HG02973 (cell line): ENCODE results near the gene STMN1.
A peak's percentile ranks its signal among the peaks of the same experiment; 100 is the strongest.
"Not testable (repeated sequence)": the region's sequence is repeated elsewhere in the genome, so short reads cannot be mapped to it uniquely, and the experiment has no call there.

Source experiments
- ATAC-seq: cut with Tn5 transposase; IDR thresholded peaks from one replicate; pipeline ENCODE4 v1.9.1; 2021; ENCODE audit warnings: moderate library complexity; ENCODE audit not compliant: unreplicated experiment

The STMN1 gene

DNA sequence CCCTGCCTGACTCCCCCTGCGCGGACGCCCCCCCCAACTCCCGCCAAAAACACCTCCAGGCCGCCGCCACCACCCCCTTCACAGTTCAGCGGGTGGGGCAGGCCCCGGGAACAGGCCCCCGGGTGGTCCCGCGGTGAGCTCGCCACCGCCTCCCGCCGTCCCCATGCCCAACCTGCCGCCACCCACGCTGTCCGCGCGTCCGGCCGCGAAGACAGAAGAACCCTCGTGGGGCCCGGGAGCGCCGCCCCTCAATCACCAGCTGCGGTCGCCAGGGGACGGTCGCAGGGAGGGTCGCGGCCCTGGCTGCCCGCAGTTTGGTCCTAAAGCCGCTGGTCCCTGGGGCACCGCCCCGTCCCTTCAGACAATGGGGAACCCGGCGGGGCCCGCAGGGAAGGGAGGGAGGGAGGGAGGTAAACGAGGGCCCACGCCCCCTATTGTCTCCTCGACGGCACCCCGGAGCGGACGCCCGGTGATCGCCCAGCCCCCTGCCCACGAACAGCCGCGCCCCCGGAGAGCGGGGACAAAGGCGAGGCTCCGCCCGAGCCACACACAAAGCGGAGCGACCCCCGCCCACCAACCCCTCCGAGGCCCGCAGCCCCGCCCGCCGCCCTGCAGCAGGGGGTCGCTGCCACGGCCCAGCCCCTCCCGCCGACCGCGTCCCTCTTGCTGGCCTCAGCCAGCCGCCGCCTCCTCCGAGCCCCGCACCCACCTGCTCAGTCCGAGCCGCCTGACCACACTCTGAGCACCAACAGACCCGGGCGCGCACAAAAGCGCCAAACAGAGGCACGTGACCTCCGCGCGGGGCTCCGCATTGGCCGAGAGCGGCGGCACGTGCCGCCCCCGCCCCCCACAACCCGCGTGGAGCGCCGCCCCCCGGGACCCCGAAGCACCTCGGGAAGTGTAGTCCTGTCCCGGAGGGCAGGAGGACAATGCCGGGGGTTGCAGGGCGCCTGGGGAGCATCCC, at the start of gene STMN1:
STMN1 (minus strand) TSS at position 740 of the 964 bp plus-strand sequence. CDS start 1,743 bp downstream, outside the sequence.
- peak; percentile 50 for ATAC-seq

DNA sequence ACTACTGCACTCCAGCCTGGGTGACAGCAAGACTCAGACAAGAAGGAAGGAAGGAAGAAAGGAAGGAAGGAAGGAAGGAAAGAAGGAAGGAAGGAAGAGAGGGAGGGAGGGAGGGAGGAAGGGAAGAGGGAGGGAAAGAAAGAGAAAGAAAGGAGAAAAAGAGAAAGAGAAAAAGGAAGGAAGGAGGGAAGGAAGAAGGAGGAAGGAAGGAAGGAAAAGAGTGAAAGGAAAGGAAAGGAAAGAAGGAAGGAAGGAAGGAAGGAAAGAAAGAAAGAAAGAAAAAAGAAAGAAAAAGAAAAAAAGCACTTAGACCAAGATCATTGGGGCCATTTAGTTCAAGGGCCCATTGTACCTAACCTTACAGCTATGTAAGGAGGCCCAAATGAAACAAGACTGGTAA, 49.3 kb upstream of the STMN1 start:
- ATAC-seq = no peak

DNA sequence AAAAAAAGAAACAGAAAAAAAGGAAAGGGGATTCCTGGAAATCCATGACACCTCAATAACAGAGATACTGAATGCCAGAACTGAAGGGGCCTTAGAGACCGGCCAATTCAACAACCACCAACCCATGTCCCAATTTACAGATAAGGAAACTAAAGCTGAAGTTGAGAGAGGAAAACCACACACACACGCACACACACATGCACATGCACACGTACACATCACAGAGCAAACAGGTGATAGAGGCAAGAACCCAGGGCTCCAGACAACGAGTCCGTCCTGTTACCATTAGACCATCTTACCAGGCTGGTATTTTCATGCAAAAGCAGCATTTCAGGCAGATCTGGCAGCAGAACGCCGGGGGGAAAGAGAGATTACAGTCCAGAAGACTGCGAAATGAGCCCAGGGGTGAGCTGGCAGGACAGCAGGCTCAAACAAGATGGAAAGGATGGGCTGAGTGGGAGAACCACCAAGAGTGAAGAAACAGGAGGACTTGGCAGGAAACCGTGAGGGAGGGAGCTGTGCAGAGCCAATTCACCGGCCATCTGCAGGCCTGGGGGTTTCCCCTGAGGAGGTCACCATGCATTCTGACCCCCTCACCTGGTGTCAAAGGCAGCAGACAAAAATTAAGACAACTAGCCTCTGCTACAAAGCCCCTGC, 48.2 kb upstream of the STMN1 start:
- ATAC-seq = no peak

DNA sequence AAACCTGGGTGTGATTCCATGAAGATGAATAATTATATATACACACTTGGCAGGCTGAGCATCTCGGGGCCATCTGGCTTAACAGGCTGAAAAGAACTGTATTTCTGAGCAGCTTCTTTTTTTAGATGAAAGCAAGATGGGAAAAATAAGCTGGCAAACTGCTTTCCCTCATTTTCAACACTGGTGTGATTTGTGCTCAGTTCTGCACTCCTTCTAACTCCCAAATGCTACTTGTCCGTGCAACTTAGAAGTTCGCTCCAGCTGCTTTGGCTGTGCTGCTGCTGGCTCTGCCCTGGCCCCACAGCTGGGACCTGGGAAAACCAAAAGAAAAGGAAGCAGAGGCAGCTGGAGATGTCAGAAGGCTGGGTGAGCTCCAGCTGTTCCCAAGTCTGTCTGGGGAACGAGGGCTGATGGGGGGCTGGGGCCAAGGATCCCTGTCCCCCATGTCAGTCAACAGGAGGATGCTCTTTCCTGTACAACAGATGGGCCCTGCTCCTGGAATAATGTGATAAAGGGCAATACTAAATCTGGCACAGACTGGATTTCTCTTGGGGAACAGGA, 46.7 kb upstream of the STMN1 start:
- no peak for ATAC-seq

DNA sequence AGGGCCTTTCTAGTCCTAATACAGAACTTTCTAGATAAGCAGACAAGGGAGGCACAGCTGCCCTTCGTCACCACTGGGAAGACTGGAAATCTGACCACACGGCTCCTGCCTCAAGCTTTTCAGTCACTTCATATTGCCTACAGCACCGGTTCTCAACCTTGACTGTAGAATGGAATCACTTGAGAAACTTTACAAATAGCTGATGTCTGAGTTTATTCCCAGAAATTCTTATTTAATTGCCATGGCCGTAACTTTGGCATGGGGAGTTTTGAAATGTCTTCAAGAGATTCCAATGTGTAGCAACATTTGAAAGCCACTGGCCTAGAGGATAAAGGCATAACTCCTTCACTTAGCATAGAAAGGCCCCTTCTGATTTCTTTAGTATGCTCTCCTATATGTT, 42.4 kb upstream of the STMN1 start:
- no peak for ATAC-seq

DNA sequence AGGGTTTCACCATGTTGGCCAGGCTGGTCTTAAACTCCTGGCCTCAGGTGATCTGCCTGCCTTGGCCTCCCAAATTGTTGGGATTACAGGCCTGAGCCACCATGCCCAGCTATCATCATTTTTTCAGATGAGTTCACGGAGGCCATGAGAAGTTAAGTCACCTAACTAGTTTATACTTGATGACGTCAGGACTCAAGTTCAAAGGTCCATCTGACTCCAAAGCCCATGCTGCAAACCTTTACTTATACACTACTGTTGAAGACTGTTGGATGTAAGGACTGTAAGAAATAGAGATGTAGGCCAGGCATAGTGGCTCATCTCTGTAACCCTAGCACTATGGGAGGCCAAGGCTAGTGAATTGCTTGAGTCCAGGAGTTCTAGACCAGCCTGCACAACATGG, 40.8 kb upstream of the STMN1 start:
- ATAC-seq = no peak

DNA sequence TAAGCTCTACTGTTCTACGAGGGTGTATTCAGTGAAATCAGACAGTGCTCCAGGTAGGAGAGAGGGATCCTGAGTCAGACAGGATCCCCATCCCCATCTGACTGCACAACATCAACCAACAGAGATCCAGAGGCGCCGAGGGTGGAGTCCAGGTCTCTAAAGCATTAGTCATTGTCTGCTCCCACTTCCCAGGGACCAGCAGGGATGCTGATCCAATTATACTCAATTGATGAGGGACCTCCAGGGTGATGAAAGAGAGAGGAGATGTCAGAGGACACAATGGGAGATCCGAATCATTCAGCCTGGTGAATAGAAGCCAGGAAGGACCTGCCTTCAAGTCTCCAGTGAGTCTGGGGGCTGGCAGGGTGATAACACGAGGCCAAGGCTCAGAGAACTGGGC, 39.5 kb upstream of the STMN1 start:
- ATAC-seq = no peak

DNA sequence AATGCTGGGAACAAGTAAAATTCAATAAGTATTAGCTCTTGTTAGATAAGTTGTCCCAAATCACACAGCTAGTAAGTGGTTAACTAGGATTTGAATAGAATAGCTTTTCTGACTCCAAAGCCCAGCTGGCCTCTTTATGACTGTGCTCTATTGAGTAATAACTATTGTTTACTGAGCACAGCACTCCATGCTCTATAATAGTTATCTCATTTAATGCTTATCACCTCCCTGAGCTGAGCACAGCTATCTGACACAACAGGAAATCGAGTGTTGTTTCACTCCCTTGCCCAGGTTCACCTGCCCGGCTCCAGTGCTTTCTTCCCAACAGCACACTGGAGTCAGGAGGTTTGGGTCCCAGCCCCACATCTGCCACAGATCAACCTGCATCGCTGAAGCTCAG, 38.8 kb upstream of the STMN1 start:
- ATAC-seq = no peak

DNA sequence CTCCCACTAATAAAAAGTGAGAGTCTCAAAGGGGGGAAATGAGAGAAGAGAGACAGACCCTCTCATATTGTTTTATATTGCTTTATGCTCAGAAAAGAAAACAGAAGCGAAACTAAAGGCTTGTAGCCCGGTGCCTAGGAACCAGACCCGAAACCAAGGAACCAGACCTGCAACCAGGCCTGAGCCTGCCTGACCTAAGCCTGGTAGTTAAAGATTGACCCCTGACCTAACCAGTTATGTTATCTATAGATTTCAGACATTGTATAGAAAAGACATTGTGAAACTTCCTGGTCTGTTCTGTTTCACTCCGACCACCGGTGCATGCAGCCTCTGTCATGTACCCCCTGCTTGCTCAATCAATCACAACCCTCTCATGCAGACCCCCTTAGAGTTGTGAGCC, 37.3 kb upstream of the STMN1 start:
- not testable (repeated sequence) for ATAC-seq

DNA sequence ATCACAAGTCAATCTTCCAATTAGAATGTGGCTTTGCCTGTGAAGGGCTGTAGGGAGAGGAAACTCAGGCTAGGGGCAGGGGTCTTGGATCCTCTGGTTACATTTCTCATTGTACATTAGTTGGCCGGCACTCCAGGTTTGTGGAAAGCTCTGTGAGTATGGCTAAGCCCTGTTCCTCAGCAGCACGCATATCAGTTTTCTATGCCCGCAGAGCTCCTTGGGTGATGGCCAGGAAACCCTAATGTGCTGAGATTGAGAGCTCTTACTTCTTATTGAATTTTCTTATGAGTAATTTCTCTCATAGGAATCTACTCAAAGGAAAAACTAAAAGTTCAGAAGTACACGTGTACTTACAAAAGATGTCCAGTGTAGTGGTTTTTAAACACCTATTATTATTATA, 30.7 kb upstream of the STMN1 start:
- no peak for ATAC-seq

DNA sequence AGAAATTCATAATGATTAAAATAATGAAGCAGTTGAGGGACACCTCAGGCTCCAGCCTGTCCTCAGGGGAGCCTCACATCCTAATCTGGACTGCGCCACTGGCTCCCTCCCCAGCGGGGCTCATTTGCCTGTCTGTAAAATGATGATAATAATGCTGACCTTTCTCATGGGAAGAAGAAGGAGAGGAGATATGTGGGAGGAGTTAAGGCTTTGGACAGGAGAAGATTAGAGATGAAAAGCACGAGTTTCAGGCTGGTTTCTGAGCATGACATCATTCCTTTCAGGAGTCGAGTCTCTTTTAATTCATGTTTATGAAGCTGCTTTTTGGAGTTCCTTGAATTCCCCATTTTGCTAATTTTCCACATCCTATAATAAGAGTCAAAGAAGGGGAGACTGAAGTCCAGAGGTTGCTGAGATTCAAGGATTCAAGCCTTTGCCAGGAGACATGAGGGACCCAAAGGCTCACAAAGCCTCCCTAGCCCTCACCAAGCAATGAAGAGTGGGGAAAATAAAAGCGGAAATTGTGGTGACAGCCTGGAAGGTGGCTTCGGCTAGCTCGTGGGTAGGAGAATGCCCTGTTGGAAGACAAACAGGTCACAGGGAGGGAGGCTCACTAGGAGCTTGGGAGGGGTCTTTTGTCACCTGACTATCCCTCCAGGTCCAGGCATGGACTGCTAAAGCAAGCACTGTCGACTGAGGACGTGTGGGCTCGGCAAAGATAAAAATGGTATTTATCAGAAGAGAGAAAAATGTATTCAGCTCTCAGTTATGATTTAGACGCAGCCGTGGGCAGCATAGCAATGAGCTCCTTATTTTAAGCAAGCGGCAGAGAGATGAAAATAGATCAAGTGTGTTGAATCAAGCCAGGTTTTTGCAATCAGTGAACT, 27.5 kb upstream of the STMN1 start:
- no peak for ATAC-seq

DNA sequence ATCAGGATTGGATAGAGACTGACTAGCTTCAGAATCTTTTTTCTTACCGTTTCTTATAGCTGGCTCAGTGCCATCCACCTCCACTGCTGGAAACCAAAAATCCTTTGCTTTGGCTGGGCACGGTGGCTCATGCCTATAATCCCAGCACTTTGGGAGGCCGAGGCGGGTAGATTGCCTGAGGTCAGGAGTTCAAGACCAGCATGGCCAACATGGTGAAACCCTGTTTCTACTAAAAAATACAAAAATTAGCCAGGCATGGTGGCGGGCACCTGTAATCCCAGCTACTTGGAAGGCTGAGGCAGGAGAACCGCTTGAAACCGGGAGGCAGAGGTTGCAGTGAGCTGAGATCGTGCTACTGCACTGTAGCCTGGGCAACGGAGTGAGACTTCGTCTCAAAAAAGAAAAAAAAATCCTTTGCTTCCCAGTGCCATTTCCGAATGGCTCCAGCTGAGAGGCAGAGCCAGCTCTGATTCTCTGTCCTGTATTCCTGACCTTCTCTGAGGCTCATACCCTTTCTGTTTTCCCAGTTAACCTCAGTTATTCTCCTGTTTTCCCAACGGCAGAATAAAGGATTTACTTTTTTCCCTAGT, 26.7 kb upstream of the STMN1 start:
- not testable (repeated sequence) for ATAC-seq

DNA sequence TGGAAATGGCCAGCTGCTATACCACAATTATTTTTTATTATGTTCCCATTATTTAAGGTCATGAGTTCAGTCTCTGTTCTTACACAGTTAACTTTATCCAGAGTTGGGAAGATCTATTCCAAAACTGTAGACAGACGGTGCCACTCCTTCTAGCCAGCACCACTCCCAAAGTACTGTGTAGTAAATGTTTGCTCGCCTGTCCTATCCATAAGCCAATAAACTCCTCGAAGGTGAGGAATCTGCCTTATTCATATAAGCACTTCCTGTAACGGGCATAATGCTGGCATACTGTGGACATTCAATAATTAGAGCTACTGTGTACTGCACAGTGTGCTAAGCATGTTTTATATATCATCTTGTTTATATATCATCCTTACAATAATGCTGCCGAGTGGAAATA, 26.1 kb upstream of the STMN1 start:
- ATAC-seq = no peak

DNA sequence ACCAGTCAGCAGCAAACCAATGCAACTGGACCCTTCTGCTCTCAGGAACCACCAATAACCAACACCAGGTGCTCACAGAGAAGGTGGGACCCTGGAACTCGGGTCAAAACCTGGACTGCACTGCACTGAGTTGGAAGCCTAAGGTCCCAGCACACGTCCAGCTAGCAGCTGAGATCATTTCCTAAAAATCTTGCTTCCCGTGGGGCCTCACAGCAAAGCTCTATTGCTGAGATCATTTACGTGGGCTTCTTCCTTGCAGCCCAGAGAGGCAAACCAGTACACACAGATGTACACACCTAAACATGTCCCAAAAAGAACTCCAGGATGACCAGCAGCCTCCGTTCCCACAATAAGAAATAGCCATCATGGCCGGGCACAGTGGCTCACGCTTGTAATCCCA, 22.8 kb upstream of the STMN1 start:
- ATAC-seq = no peak

DNA sequence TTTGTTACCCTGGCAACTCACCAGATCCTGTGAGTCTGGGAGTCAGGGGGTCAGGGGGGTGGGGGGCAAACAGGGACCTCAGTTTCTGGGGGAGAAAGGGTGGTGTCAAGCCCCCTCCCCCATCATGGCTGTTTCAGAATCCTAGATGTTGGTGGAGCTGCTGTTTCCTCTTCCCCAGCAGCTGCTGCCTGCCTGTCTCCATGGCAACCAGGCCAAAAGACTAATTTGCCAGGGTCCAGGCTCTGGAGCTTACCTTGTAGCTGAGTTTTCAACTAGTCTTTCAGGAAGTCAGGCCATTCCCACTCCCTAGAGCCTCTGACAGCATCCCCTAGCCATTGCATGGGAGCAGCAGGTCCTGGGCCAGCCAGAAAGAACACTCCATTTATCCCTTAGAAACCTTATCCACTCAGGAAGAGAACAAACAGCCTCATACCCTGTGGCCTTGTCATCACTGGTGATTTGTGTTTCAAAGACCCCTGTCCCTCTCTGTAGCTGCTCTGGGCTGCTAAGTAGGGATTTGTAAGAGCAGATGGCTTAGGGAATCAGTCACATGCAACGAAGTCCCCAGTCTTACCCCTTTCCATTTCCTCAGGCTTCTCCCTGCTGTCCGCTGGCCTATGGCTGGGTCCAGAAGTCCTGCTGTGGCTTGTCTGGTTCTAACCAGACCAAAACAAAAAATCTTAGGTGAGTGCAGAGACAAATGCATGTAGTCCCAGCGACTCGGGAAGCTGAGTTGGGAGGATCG, 21.5 kb upstream of the STMN1 start:
- ATAC-seq = no peak

DNA sequence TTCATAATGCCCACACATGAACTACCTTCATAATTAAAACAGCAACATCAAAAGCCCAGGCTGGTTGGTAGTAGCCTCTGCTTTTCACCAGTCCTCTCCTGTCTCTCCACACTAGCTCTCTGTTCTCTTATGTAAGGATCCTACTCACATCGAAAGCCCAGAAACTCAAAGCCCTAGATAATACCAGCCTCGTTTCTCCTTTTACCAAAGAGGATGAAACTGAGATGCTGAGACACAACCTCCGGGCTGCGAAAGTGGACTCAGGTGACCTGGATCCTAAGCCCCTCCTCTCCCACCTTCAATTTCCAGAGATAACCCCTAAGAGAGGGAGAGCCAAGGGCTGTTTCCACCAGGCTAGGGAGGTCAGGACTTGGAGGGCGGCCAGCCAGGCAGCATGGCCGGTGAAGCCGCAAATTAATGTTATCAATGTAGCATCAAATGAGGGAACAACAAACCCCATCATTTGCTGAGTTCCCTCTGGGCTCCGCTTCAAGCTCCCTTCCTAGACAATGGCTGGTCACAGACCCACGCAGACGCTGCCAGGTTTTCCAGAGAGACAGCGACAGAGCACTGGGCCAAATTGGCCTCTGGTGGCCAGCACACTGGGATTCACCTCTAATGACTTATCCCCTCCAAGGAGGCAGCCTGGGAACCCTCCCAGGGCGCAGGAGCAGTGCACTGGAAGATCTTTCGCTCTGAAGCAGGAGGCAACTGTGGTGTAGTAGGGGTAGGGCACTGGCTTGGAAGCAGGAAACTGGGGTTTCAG, 20.7 kb upstream of the STMN1 start:
- ATAC-seq = no peak

DNA sequence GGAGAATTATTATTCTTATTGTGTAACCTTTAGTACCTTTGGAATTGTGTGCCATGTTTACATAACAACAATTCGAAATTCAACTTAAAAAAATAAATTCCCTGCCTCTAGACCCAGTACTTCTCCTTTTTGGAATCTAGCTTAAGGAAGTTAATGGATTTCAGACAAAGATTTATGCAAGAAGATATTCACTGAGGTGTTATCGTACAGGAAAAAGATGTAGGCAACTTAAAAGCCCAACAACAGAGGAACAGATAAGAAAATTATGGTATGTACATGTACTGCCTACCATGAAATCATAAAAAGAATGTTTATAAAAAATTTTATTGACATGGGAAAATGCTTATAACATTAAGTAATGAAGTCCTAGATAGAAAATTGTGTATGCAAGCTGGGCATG, 18.2 kb upstream of the STMN1 start:
- no peak for ATAC-seq

DNA sequence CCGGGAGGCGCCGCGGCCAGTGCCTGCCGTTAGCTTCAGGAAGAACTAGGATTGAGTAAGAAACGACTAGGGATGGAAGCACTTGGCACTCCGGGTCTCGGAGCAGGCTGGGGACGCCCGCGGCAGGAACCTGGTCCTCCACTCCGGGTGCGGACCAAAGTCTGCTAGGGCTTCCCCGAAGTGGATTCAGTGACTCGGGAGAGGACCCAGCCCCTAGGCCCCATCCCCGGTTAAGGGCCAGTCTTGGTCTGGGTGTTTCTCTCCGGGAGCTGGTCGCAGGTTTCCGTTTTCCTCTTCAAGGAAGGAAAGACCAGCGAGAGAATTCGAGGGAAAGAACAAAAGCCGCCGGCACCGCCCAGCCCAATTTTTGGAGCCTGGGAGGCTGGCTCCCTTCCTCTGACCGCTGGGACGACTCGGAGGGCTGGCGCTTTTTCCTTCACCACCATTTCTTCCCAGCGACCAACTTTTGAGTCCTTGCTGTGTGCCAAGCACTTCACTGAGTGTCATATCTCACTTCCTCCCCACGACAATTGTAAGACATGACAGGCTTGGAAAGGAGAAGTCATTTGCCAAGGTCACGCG, 16.8 kb upstream of the STMN1 start:
- ATAC-seq = no peak
